ENCODE measurements around the gene C12orf43.
A peak's percentile ranks its signal among the peaks of the same experiment; 100 is the strongest.

C12orf43 gene

DNA sequence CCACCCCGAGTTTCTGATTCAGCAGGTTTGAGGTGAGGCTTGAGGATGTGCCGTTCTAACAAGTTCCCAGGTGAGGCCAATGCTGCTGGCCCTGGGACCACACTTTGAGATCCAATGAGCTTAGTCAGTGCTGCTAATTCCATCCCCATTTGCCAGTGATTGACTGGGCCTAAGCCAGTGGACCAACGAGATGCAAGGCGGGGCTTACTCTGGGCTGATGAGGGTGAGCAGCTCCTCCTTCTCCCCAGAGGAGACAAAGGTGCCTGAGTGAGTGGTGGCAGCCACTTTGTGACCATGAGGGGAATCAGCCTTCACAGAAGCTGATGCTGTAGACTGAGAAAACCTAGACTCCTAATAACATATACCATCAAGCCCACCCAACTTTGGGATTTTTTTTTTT lies 61.1 kb downstream of the C12orf43 start:
- H3K9me3 ChIP-seq (ENCODE audit: severe bottlenecking): no peaks in the 10 kb centered on the region
- H3K27ac ChIP-seq (ENCODE audit: poor library complexity, severe bottlenecking): no peak overlapping the region
- TF ChIP-seq, protein P1, sequence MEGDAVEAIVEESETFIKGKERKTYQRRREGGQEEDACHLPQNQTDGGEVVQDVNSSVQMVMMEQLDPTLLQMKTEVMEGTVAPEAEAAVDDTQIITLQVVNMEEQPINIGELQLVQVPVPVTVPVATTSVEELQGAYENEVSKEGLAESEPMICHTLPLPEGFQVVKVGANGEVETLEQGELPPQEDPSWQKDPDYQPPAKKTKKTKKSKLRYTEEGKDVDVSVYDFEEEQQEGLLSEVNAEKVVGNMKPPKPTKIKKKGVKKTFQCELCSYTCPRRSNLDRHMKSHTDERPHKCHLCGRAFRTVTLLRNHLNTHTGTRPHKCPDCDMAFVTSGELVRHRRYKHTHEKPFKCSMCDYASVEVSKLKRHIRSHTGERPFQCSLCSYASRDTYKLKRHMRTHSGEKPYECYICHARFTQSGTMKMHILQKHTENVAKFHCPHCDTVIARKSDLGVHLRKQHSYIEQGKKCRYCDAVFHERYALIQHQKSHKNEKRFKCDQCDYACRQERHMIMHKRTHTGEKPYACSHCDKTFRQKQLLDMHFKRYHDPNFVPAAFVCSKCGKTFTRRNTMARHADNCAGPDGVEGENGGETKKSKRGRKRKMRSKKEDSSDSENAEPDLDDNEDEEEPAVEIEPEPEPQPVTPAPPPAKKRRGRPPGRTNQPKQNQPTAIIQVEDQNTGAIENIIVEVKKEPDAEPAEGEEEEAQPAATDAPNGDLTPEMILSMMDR (IDR thresholded peaks at IDR 0.05; ENCODE audit: poor library complexity, severe bottlenecking): no peak
- H3K36me3 ChIP-seq (ENCODE audit: low read depth): no peaks in the 10 kb centered on the region
- DNase-seq (ENCODE audit: low spot score) (no peak), ATAC-seq (ENCODE audit: low read depth) (peak; percentile 64; the same call in 2 of the 3 replicates)
- H3K4me1 ChIP-seq (ENCODE audit: insufficient read depth, poor library complexity, severe bottlenecking): no peaks in the 10 kb centered on the region
- no peak overlapping the region for H3K4me3 ChIP-seq (ENCODE audit: severe bottlenecking)
- H3K27me3 ChIP-seq (ENCODE audit: insufficient read depth, poor library complexity, severe bottlenecking): no peaks in the 10 kb centered on the region

DNA sequence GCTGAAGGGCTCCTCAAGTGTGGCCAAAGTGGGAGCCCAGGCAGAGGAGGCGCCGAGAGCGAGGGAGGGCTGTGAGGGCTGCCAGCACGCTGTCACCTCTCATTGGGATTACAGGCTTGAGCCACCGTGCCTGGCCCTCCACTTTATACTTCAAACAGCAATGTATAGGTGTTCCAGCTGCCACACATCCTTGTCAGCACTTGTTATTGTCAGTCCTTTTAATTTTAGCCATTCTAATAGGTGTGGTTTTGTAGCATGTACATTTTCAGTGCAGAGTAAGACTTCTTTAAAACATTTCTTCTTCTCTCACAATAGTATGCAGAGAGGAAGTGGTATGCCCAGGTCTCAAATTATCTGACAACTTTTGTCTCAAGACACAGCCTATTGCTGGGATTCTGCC lies 65.5 kb downstream of the C12orf43 start:
- no peak overlapping the region for H3K27ac ChIP-seq (ENCODE audit: poor library complexity, severe bottlenecking)
- no peak for ATAC-seq (ENCODE audit: low read depth)
- TF ChIP-seq, protein P1 (IDR thresholded peaks at IDR 0.05; ENCODE audit: poor library complexity, severe bottlenecking): no peak
- no peak overlapping the region for H3K4me3 ChIP-seq (ENCODE audit: severe bottlenecking)
- H3K27me3 ChIP-seq (ENCODE audit: insufficient read depth, poor library complexity, severe bottlenecking): no peaks in the 10 kb centered on the region
- H3K4me1 ChIP-seq (ENCODE audit: insufficient read depth, poor library complexity, severe bottlenecking): no peaks in the 10 kb centered on the region
- DNase-seq (ENCODE audit: low spot score): no peak
- no peaks in the 10 kb centered on the region for H3K36me3 ChIP-seq (ENCODE audit: low read depth)
- no peaks in the 10 kb centered on the region for H3K9me3 ChIP-seq (ENCODE audit: severe bottlenecking)
